HG02884 (cell line): ENCODE data around the gene CMSS1.

ENCODE experiments used
- ATAC-seq: cut with Tn5 transposase; IDR thresholded peaks from one replicate; pipeline ENCODE4 v1.9.1; 2021; ENCODE audit warnings: mild to moderate bottlenecking, moderate library complexity; ENCODE audit not compliant: unreplicated experiment

CMSS1 gene

GRCh38 chr3:99817437-99818240, at the start of gene CMSS1:
TSS of gene CMSS1 (plus strand) at chr3:99817862.
- ATAC-seq = peak; percentile 95

- no peak for ATAC-seq
Measured at GRCh38 chr3:99768126-99768525, 49.5 kb upstream of the CMSS1 start.

GRCh38 chr3:99768808-99769501, 48.7 kb upstream of the CMSS1 start:
- ATAC-seq = no peak

- ATAC-seq = no peak
Measured at GRCh38 chr3:99772171-99772570, 45.5 kb upstream of the CMSS1 start.

GRCh38 chr3:99772671-99773070, 45.0 kb upstream of the CMSS1 start:
- ATAC-seq = no peak

GRCh38 chr3:99774467-99774866, 43.2 kb upstream of the CMSS1 start:
- peak; percentile 99 for ATAC-seq

GRCh38 chr3:99776516-99777209, 41.0 kb upstream of the CMSS1 start:
- ATAC-seq = no peak

- ATAC-seq = no peak
Measured at GRCh38 chr3:99777210-99777549, 40.5 kb upstream of the CMSS1 start.

GRCh38 chr3:99777708-99778107, 40.0 kb upstream of the CMSS1 start:
- no peak for ATAC-seq

- ATAC-seq = no peak
Measured at GRCh38 chr3:99780749-99781148, 36.9 kb upstream of the CMSS1 start.

GRCh38 chr3:99781761-99782160, 35.9 kb upstream of the CMSS1 start:
- ATAC-seq = no peak

GRCh38 chr3:99783011-99783573, 34.6 kb upstream of the CMSS1 start:
- no peak for ATAC-seq

GRCh38 chr3:99789011-99789721, 28.5 kb upstream of the CMSS1 start:
- ATAC-seq = peak; percentile 98

GRCh38 chr3:99794485-99794884, 23.2 kb upstream of the CMSS1 start:
- ATAC-seq = no peak

- no peak for ATAC-seq
Measured at GRCh38 chr3:99795573-99795972, 22.1 kb upstream of the CMSS1 start.

- no peak for ATAC-seq
Measured at GRCh38 chr3:99799422-99799821, 18.2 kb upstream of the CMSS1 start.

- no peak for ATAC-seq
Measured at GRCh38 chr3:99803297-99803696, 14.4 kb upstream of the CMSS1 start.

- no peak for ATAC-seq
Measured at GRCh38 chr3:99805160-99805559, 12.5 kb upstream of the CMSS1 start.

- ATAC-seq = no peak
Measured at GRCh38 chr3:99808163-99808794, 9.4 kb upstream of the CMSS1 start.

GRCh38 chr3:99809565-99809964, 8.1 kb upstream of the CMSS1 start:
- no peak for ATAC-seq
